A549 (cell line): ENCODE results near the gene PLXDC1. TPM values are rescaled to one million over a fixed set of nuclear protein-coding genes. Genes with fewer than 3 reads are reported as not detected.

Experiments
- ATAC-seq, 2 experiments: fragments of 200-7000 bp in 1 of 2; fragments of >200 bp in 1 of 2; cut with Nextera tagmentation in 1 of 2; cut with Tn5 transposase in 1 of 2; 3 replicates each; pipeline versions ENCODE4 v1.8.0 to v1.9.1; 2018 to 2020; ENCODE audit warnings: mild to moderate bottlenecking in 1 of 2, moderate library complexity in 1 of 2
- CTCF ChIA-PET: fragments of 300-600 bp; sonication (Branson Sonifier 250); formaldehyde crosslinking; extraction: SDS; loops from one replicate; lab custom pipeline; 2021; ENCODE audit warnings: antibody characterized with exemption, inconsistent platforms; lab: Yijun Ruan, JAX
- POLR2A ChIA-PET: fragments of 350-600 bp; formaldehyde crosslinking; extraction: SDS; loops from one replicate; lab custom pipeline; 2021; ENCODE audit warnings: antibody characterized with exemption, inconsistent platforms; lab: Yijun Ruan, JAX
- DNase-seq, 2 experiments: peaks; one replicate each; pipeline versions ENCODE4 v3.0.0 to v3.0.0-alpha.2; 2011 to 2016; ENCODE audit warnings: low read depth in 1 of 2, low spot score in 1 of 2
- FAIRE-seq: peaks from 2 replicates; lab custom pipeline; 2011; peaks lifted over from hg19 to GRCh38; lab: Jason Lieb, UNC
- H3K27ac ChIP-seq, 2 experiments: fragments of >200 bp; sonication (Bioruptor Twin); formaldehyde crosslinking; 3 replicates each; pipeline ENCODE4 v1.5.1; 2016 to 2017
- H3K4me1 ChIP-seq: fragments of >200 bp; sonication (Bioruptor Twin); formaldehyde crosslinking; 3 replicates; pipeline ENCODE4 v1.6.1; 2016
- H3K4me2 ChIP-seq: fragments of >200 bp; sonication (Bioruptor Twin); formaldehyde crosslinking; 3 replicates; pipeline ENCODE4 v1.6.1; 2016
- H3K4me3 ChIP-seq: fragments of >200 bp; sonication (Bioruptor Twin); formaldehyde crosslinking; 3 replicates; pipeline ENCODE4 v1.5.1; 2016
- H3K9me3 ChIP-seq: fragments of >200 bp; sonication (Bioruptor Twin); formaldehyde crosslinking; 3 replicates; pipeline ENCODE4 v1.6.1; 2016
- CBX2 ChIP-seq: fragments of 200-600 bp; sonication (generic); IDR thresholded peaks from 2 replicates; pipeline ENCODE4 v1.6.1; 2016; ENCODE audit warnings: low read depth, mild to moderate bottlenecking, borderline replicate concordance
- EHF ChIP-seq: fragments of 250-450 bp; sonication (Bioruptor Pico); IDR thresholded peaks from 2 replicates; pipeline ENCODE4 v1.5.0; 2020; ENCODE audit warnings: mild to moderate bottlenecking
- EP300 ChIP-seq, 2 experiments: fragments of >200 bp; sonication (Bioruptor Twin); formaldehyde crosslinking; IDR thresholded peaks; 2 replicates in 1 of 2; 3 replicates in 1 of 2; pipeline ENCODE4 v1.6.1; 2016 to 2017
- FOSB ChIP-seq: fragments of 250-450 bp; sonication (Bioruptor Pico); IDR thresholded peaks from 2 replicates; pipeline ENCODE4 v1.5.0; 2020; ENCODE audit warnings: mild to moderate bottlenecking, moderate library complexity
- HDAC2 ChIP-seq: fragments of 200-600 bp; sonication (generic); IDR thresholded peaks from 2 replicates; pipeline ENCODE4 v1.6.1; 2016
- HOXB5 ChIP-seq: fragments of 250-450 bp; sonication (Bioruptor Pico); IDR thresholded peaks from 2 replicates; pipeline ENCODE4 v1.5.0; 2020; ENCODE audit warnings: mild to moderate bottlenecking, moderate library complexity
- JUN ChIP-seq, 2 experiments: fragments of >200 bp; sonication (Bioruptor Twin); formaldehyde crosslinking; IDR thresholded peaks; 2 replicates in 1 of 2; 3 replicates in 1 of 2; pipeline ENCODE4 v1.6.1; 2016 to 2017
- MAFK ChIP-seq: fragments of 450-650 bp; IDR thresholded peaks from 2 replicates; pipeline ENCODE4 v1.6.1; 2014; ENCODE audit not compliant: partially characterized antibody
- POLR2A ChIP-seq: IDR thresholded peaks from 2 replicates; pipeline ENCODE4 v1.6.1; 2012; ENCODE audit warnings: mild to moderate bottlenecking, low read length
- RARB ChIP-seq: fragments of 250-450 bp; sonication (Bioruptor Pico); IDR thresholded peaks from 2 replicates; pipeline ENCODE4 v1.8.0; 2021; ENCODE audit warnings: mild to moderate bottlenecking, moderate library complexity
- RFX5 ChIP-seq: fragments of 450-650 bp; IDR thresholded peaks from 2 replicates; pipeline ENCODE4 v1.7.1; 2014; ENCODE audit warnings: antibody characterized with exemption, mild to moderate bottlenecking, moderate library complexity
- WGBS: methylation state at CpG from one replicate; pipeline ENCODE4 v1.1.6; 2017; ENCODE audit errors: missing lambda C conversion rate; 5-methylcytosine and 5-hydroxymethylcytosine counted together
- polyA plus RNA-seq, 4 experiments: library from polyadenylated mRNA; depleted of rRNA in 3 of 4; stranded (reverse); fragments of >200 nt; fragmentation: RNase III in 1 of 4; extraction: RNeasy Plus Mini Kit Qiagen cat#74134 plus additional on column Dnase treatment in 1 of 4; gene quantifications; 2 replicates in 3 of 4; 3 replicates in 1 of 4; pipeline ENCODE4 v1.2.3, GENCODE V29; 2011 to 2017
- TF ChIP-seq, protein P1 (sequence below): fragments of >200 bp; sonication (Bioruptor Twin); formaldehyde crosslinking; IDR thresholded peaks from 3 replicates; pipeline ENCODE4 v1.5.1; 2016
- TF ChIP-seq, protein P2 (sequence below): IDR thresholded peaks from 2 replicates; pipeline ENCODE4 v1.6.1; 2012
- TF ChIP-seq, protein P3 (sequence below): IDR thresholded peaks from 2 replicates; pipeline ENCODE4 v1.6.1; 2012; ENCODE audit warnings: low read depth, borderline replicate concordance
- TF ChIP-seq, protein P4 (sequence below): fragments of 250-450 bp; sonication (Bioruptor Pico); IDR thresholded peaks from 2 replicates; pipeline ENCODE4 v1.5.0; 2020; ENCODE audit warnings: low read depth, mild to moderate bottlenecking, moderate library complexity
- TF ChIP-seq, protein P5 (sequence below): fragments of 250-450 bp; sonication (Bioruptor Pico); IDR thresholded peaks from 2 replicates; pipeline ENCODE4 v1.5.0; 2021; ENCODE audit warnings: mild to moderate bottlenecking, moderate library complexity, borderline replicate concordance

PLXDC1 gene
- polyA plus RNA-seq, 2 of the 4 experiments (the other 2 are of a cell fraction), result 0.31 to 0.36 TPM

DNA sequence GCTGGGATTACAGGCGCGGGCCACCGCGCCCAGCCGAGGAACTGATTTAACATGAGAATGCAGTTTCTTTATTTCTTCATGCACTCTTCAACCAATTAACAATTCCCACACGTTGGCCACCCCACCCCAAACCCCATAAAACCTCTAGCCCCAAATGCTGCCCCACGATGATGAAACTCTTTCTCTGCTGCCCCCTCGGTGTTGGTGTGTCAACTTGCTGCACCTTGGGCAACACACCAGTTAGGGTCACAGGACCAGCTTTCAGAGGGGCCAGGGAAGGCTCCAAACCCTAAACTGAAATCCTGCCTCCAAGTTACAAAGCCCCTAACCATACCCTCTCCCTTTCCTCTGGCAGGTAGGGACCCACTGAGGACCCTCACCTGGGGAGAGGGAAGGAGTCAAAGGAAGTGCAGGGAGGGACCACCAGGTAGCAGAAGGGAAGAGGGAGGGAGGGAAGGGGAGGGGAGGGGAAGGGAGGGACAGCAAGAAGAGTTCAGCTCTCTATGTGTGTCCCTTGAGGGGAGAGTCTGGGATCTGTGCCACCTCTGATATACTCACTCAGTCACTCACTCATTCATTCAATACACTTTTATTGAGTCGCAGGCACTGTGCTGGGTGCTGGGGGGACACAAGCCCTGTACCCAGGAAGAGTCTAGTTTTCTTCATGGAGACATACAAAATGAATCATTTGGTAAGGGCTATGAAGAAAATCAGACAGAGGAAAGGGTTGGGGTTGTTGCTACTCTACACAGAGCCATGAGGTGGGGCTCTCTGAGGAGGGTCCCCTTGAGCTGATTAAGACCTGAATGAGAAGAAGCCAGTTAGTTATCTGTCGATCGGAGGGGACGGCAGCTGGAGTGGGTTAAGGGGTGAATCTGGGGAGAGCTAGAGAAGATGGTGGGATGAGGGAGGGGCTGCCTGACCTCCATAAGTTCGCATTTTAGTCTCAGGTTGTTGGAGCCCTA lies 3.9 kb downstream of the PLXDC1 start:
- FAIRE-seq (no peak), ATAC-seq (no peak)

DNA sequence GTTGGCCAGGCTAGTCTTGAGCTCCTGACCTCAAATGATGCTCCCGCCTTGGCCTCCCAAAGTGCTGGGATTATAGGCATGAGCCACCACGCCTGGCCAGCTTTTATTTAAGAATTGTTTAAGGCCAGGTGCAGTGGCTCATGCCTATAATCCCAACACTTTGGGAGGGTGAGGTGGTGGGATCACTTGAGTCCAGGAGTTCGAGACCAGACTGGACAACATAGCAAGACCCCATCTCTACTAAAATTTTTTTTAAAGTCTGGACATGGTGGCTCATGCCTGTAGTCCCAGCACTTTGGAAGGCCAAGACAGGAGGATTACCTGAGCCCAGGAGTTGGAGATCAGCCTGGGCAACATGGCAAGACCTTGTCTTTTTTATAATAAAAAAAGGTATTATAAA lies 5.2 kb downstream of the PLXDC1 start:
- ATAC-seq, result no peak
- WGBS, result 70% methylated on average over 3 of the region's 3 CpGs
- Histone ChIP-seq H3K4me1 (no peaks in the 10 kb centered on the region), H3K4me3 (no peak overlapping the region), H3K27ac (no peak overlapping the region), H3K9me3 (no peaks in the 10 kb centered on the region), H3K4me2 (no peak overlapping the region)
- no peak for DNase-seq
- no peak for FAIRE-seq
- no peak for TF ChIP-seq POLR2A
- TF ChIP-seq, protein P1, sequence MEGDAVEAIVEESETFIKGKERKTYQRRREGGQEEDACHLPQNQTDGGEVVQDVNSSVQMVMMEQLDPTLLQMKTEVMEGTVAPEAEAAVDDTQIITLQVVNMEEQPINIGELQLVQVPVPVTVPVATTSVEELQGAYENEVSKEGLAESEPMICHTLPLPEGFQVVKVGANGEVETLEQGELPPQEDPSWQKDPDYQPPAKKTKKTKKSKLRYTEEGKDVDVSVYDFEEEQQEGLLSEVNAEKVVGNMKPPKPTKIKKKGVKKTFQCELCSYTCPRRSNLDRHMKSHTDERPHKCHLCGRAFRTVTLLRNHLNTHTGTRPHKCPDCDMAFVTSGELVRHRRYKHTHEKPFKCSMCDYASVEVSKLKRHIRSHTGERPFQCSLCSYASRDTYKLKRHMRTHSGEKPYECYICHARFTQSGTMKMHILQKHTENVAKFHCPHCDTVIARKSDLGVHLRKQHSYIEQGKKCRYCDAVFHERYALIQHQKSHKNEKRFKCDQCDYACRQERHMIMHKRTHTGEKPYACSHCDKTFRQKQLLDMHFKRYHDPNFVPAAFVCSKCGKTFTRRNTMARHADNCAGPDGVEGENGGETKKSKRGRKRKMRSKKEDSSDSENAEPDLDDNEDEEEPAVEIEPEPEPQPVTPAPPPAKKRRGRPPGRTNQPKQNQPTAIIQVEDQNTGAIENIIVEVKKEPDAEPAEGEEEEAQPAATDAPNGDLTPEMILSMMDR, result no peak
- CTCF ChIA-PET, result interaction anchor here (0.6 to 29.6 kb wide), 6 partner anchors 8 to 336 kb away, joined by 3 to 612 read pairs (median 4); partner anchors contain the start of gene ARL5C
- POLR2A ChIA-PET, result interaction anchor here (0.5 to 0.7 kb wide), 2 partner anchors 166 to 262 kb away, joined by 5 to 6 read pairs; no protein-coding TSS in a partner anchor

More for the DNA sequence above, 3.9 kb downstream of the PLXDC1 start:
- peaks cover 5% of the 10 kb centered on the region for H3K4me1 ChIP-seq
- no peak overlapping the region for H3K4me3 ChIP-seq
- no peak overlapping the region for H3K27ac ChIP-seq
- ChIA-PET POLR2A (interaction anchor here (0.5 kb wide), 1 partner anchor 65 kb away, joined by 3 read pairs; no protein-coding TSS in a partner anchor), CTCF (interaction anchor here (0.6 to 29.6 kb wide), 7 partner anchors 26 to 166 kb away, joined by 3 to 612 read pairs (median 4); partner anchors contain the start of gene ARL5C)
- H3K4me2 ChIP-seq, result no peak overlapping the region
- TF ChIP-seq JUN (IDR thresholded peaks at IDR 0.05) (no peak), FOSB (CRISPR knock-in tag) (no peak), HDAC2 (no peak), EHF (no peak), RFX5 (no peak), RARB (CRISPR knock-in tag) (no peak), MAFK (no peak), EP300 (IDR thresholded peaks at IDR 0.05) (no peak)
- TF ChIP-seq, protein P2, sequence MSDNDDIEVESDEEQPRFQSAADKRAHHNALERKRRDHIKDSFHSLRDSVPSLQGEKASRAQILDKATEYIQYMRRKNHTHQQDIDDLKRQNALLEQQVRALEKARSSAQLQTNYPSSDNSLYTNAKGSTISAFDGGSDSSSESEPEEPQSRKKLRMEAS, result no peak
- TF ChIP-seq, protein P3, sequence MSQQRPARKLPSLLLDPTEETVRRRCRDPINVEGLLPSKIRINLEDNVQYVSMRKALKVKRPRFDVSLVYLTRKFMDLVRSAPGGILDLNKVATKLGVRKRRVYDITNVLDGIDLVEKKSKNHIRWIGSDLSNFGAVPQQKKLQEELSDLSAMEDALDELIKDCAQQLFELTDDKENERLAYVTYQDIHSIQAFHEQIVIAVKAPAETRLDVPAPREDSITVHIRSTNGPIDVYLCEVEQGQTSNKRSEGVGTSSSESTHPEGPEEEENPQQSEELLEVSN, result no peak
- TF ChIP-seq, protein P4, sequence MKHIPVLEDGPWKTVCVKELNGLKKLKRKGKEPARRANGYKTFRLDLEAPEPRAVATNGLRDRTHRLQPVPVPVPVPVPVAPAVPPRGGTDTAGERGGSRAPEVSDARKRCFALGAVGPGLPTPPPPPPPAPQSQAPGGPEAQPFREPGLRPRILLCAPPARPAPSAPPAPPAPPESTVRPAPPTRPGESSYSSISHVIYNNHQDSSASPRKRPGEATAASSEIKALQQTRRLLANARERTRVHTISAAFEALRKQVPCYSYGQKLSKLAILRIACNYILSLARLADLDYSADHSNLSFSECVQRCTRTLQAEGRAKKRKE (CRISPR knock-in tag), result no peak
- no peaks in the 10 kb centered on the region for H3K9me3 ChIP-seq
- WGBS, result 51% methylated on average over 13 of the region's 13 CpGs
- no peak for DNase-seq

DNA sequence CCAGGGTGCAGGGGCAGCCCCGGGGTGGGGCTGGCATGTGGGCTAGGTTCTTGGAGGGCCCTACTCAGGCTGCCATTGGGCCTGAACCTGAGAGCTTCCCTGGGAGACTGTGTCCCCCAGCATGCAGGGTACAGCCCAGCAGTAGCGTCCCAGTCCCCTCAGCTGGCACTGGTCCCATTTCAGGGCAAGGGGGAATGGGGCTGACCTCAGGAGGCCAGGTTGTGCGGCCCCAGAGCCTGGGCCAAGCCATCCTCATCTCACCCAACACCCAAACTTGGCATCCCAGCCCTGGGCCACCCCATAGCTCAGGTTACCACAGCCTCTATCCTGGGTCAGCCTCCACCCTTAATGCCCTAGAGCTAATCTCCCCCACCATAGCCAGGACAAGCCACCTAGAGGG lies 6.3 kb downstream of the PLXDC1 start:
- no peak overlapping the region for H3K4me3 ChIP-seq
- WGBS, result 52% methylated on average over 3 of the region's 3 CpGs
- H3K27ac ChIP-seq, result no peak overlapping the region
- H3K9me3 ChIP-seq, result no peaks in the 10 kb centered on the region
- ChIA-PET POLR2A (interaction anchor here (1.4 kb wide), 1 partner anchor 8 kb away, joined by 5 read pairs; no protein-coding TSS in a partner anchor), CTCF (interaction anchor here (0.6 to 29.6 kb wide), 9 partner anchors 8 to 189 kb away, joined by 3 to 612 read pairs (median 4); partner anchors contain the start of genes ARL5C and PLXDC1)
- ATAC-seq, result 0 out of 6 replicates have a peak, but pooled peaks of 1 of the 2 experiments have one; percentile 18
- no peak overlapping the region for H3K4me2 ChIP-seq
- DNase-seq, result no peak
- TF ChIP-seq JUN (IDR thresholded peaks at IDR 0.05), result no peak
- no peak for TF ChIP-seq HOXB5 (CRISPR knock-in tag)
- TF ChIP-seq, protein P5, sequence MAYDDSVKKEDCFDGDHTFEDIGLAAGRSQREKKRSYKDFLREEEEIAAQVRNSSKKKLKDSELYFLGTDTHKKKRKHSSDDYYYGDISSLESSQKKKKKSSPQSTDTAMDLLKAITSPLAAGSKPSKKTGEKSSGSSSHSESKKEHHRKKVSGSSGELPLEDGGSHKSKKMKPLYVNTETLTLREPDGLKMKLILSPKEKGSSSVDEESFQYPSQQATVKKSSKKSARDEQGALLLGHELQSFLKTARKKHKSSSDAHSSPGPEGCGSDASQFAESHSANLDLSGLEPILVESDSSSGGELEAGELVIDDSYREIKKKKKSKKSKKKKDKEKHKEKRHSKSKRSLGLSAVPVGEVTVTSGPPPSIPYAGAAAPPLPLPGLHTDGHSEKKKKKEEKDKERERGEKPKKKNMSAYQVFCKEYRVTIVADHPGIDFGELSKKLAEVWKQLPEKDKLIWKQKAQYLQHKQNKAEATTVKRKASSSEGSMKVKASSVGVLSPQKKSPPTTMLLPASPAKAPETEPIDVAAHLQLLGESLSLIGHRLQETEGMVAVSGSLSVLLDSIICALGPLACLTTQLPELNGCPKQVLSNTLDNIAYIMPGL (CRISPR knock-in tag), result no peak
- no peak for TF ChIP-seq CBX2
- no peaks in the 10 kb centered on the region for H3K4me1 ChIP-seq
- FAIRE-seq, result no peak
